Keratinocyte (primary cell): ENCODE measurements around the gene FAF1. TPM values are rescaled to one million over a fixed set of nuclear protein-coding genes. Genes with fewer than 3 reads are reported as not detected.

Source experiments
- DNase-seq: peaks from one replicate; pipeline ENCODE4 v3.0.0-alpha.2; 2011; ENCODE audit warnings: low read depth, missing footprints, low spot score
- FAIRE-seq: peaks from 2 replicates; lab custom pipeline; 2011; peaks lifted over from hg19 to GRCh38; lab: Jason Lieb, UNC
- H2AFZ ChIP-seq: 2 replicates; pipeline ENCODE4 v1.6.0; 2012; ENCODE audit warnings: low read length, control low read depth, inconsistent platforms; ENCODE audit not compliant: control insufficient read depth
- H3K27ac ChIP-seq: 2 replicates; pipeline ENCODE4 v1.5.1; 2011; ENCODE audit warnings: low read length; ENCODE audit not compliant: control insufficient read depth, insufficient read depth
- H3K27me3 ChIP-seq: 3 replicates; pipeline ENCODE4 v1.6.0; 2011; ENCODE audit warnings: low read length; ENCODE audit not compliant: control insufficient read depth, insufficient read depth; ENCODE audit errors: extremely low read depth
- H3K36me3 ChIP-seq, 2 experiments: 2 replicates in 1 of 2; 3 replicates in 1 of 2; pipeline ENCODE4 v1.5.1; 2011; ENCODE audit warnings: low read length in 2 of 2, mild to moderate bottlenecking in 1 of 2; ENCODE audit not compliant: control insufficient read depth in 2 of 2, insufficient read depth in 2 of 2; ENCODE audit errors: extremely low read depth in 1 of 2
- H3K4me1 ChIP-seq: 3 replicates; pipeline ENCODE4 v1.5.1; 2011; ENCODE audit warnings: low read length; ENCODE audit not compliant: control insufficient read depth, insufficient read depth; ENCODE audit errors: extremely low read depth
- H3K4me2 ChIP-seq: 3 replicates; pipeline ENCODE4 v1.6.0; 2011; ENCODE audit warnings: low read depth, low read length; ENCODE audit not compliant: control insufficient read depth, insufficient read depth; ENCODE audit errors: extremely low read depth
- H3K4me3 ChIP-seq, 3 experiments: fragments of 200-600 bp in 1 of 3; sonication (generic) in 1 of 3; 2 replicates in 2 of 3; 3 replicates in 1 of 3; pipeline ENCODE4 v1.5.1; 2011 to 2016; ENCODE audit warnings: low read length in 3 of 3, mild to moderate bottlenecking in 3 of 3, control low read depth in 2 of 3, inconsistent platforms in 1 of 3, low read depth in 1 of 3, mixed read lengths in 1 of 3, mixed run types in 1 of 3, moderate library complexity in 1 of 3; ENCODE audit not compliant: control insufficient read depth in 2 of 3, insufficient read depth in 2 of 3; ENCODE audit errors: extremely low read depth in 1 of 3
- H3K79me2 ChIP-seq: 2 replicates; pipeline ENCODE4 v1.6.0; 2012; ENCODE audit warnings: low read length; ENCODE audit not compliant: control insufficient read depth, insufficient read depth
- H3K9ac ChIP-seq: 3 replicates; pipeline ENCODE4 v1.6.0; 2011; ENCODE audit warnings: low read length; ENCODE audit not compliant: control insufficient read depth, insufficient read depth; ENCODE audit errors: extremely low read depth
- H3K9me1 ChIP-seq: 3 replicates; pipeline ENCODE4 v1.6.0; 2011; ENCODE audit warnings: low read length; ENCODE audit not compliant: control insufficient read depth, insufficient read depth; ENCODE audit errors: extremely low read depth
- H3K9me3 ChIP-seq: 2 replicates; pipeline ENCODE4 v1.5.1; 2012; ENCODE audit warnings: low read depth, low read length; ENCODE audit not compliant: control insufficient read depth
- H4K20me1 ChIP-seq: 3 replicates; pipeline ENCODE4 v1.6.0; 2011; ENCODE audit warnings: low read length; ENCODE audit not compliant: control insufficient read depth, insufficient read depth; ENCODE audit errors: extremely low read depth
- EZH2 ChIP-seq: IDR thresholded peaks from one replicate; pipeline ENCODE4 v1.6.1; 2012; ENCODE audit warnings: inconsistent platforms, mild to moderate bottlenecking, low read length, moderate library complexity
- dilution Hi-C: fragments of 300-500 bp; cut with MboI; formaldehyde crosslinking; loops from one replicate; pipeline ENCODE4 v1.7.0; 2020; ENCODE audit warnings: low sequenced_read_pairs; ENCODE audit not compliant: extremely low pct_ligation_motif_present
- polyA plus RNA-seq, 5 experiments: library from polyadenylated mRNA; depleted of rRNA in 3 of 5; stranded (reverse) in 3 of 5; stranded (forward) in 1 of 5; unstranded in 1 of 5; fragments of >200 nt; gene quantifications; 1 replicate in 1 of 5; 2 replicates in 3 of 5; 3 replicates in 1 of 5; pipeline versions ENCODE4 v1.2.1 to v1.2.3, GENCODE V29; 2011 to 2012; ENCODE audit warnings: missing spikeins in 2 of 5, low read depth in 1 of 5, low replicate concordance in 1 of 5
- TF ChIP-seq, protein P1 (sequence below), 3 experiments: IDR thresholded peaks in 1 of 3; conservative IDR thresholded peaks in 1 of 3; optimal IDR thresholded peaks in 1 of 3; 2 replicates in 2 of 3; 3 replicates in 1 of 3; pipeline versions ENCODE3 to v1.5.1; 2011; ENCODE audit warnings: low read length in 3 of 3, mild to moderate bottlenecking in 3 of 3, moderate library complexity in 2 of 3, control low read depth in 1 of 3, inconsistent platforms in 1 of 3; ENCODE audit not compliant: insufficient read depth in 2 of 3; ENCODE audit errors: extremely low read depth in 1 of 3

The FAF1 gene
- polyA plus RNA-seq, 1 donor (not counting 4 experiments of a cell fraction or from before 2014, with no cell fraction given) = 33.1 TPM

DNA sequence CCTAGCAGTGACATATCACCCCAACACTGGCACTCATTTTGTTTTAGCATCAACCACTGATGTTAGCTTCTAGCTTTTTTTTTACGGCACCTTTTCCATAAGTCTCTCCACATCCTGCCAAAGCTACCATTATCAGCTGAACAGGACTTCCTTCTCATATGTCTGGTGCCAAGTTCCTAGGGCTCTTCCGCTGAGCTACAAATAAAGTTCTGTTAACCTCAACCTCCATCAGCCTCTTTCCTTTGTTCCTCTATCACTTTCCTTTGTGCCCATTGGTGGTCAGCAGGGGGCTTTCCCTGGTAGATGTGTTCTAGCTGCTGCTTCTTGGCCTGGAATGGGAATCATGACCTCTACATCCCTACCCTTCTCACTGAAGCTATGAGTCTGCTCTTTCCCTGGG lies 163.8 kb downstream of the FAF1 start:
- dilution Hi-C loops = no loop called here
- Histone ChIP-seq H3K4me3 (no peak overlapping the region), H3K79me2 (no peaks in the 10 kb centered on the region), H3K4me1 (no peaks in the 10 kb centered on the region), H3K9ac (no peak overlapping the region), H3K27ac (no peak overlapping the region), H2AFZ (no peak overlapping the region), H3K27me3 (no peaks in the 10 kb centered on the region), H4K20me1 (no peaks in the 10 kb centered on the region), H3K9me1 (no peaks in the 10 kb centered on the region), H3K36me3 (no peaks in the 10 kb centered on the region), H3K4me2 (no peak overlapping the region), H3K9me3 (no peaks in the 10 kb centered on the region)
- FAIRE-seq (no peak), DNase-seq (no peak)
- no peak for TF ChIP-seq EZH2
- TF ChIP-seq, protein P1, sequence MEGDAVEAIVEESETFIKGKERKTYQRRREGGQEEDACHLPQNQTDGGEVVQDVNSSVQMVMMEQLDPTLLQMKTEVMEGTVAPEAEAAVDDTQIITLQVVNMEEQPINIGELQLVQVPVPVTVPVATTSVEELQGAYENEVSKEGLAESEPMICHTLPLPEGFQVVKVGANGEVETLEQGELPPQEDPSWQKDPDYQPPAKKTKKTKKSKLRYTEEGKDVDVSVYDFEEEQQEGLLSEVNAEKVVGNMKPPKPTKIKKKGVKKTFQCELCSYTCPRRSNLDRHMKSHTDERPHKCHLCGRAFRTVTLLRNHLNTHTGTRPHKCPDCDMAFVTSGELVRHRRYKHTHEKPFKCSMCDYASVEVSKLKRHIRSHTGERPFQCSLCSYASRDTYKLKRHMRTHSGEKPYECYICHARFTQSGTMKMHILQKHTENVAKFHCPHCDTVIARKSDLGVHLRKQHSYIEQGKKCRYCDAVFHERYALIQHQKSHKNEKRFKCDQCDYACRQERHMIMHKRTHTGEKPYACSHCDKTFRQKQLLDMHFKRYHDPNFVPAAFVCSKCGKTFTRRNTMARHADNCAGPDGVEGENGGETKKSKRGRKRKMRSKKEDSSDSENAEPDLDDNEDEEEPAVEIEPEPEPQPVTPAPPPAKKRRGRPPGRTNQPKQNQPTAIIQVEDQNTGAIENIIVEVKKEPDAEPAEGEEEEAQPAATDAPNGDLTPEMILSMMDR (optimal IDR thresholded peaks at IDR 0.05 in 1 of 3, IDR thresholded peaks at IDR 0.05 in 1 of 3, conservative IDR thresholded peaks at IDR 0.05 in 1 of 3; ENCODE audit: extremely low read depth in 1 of 3, insufficient read depth in 2 of 3, low read length in 3 of 3) = no peak

DNA sequence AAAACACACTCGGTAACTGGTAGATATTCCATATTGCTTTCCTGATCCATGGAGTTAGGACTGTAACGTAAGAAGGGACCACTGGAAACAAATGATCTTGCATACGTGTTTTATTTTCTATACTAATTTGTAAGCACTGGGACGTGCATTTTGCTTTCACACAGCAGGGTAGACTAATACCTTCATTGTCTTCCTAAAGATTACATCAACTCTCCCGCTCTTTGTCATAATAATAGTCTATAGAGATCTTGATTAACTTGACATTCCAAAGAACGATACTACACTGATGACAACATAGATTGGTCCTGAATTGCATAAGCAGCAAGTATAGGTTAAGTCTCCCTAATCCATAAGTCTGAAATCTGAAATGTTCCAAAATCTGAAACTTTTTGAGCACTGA lies 166.5 kb downstream of the FAF1 start:
- no peak for DNase-seq
- dilution Hi-C loops = no loop called here
- H3K79me2 ChIP-seq = no peaks in the 10 kb centered on the region
- H4K20me1 ChIP-seq = no peaks in the 10 kb centered on the region
- H3K27me3 ChIP-seq = no peaks in the 10 kb centered on the region
- no peak overlapping the region for H3K9ac ChIP-seq
- no peak overlapping the region for H3K4me3 ChIP-seq
- H3K36me3 ChIP-seq = no peaks in the 10 kb centered on the region
- no peaks in the 10 kb centered on the region for H3K9me1 ChIP-seq
- no peak overlapping the region for H2AFZ ChIP-seq
- no peak for FAIRE-seq
- H3K4me2 ChIP-seq = no peak overlapping the region
- H3K4me1 ChIP-seq = no peaks in the 10 kb centered on the region
- TF ChIP-seq, protein P1 (optimal IDR thresholded peaks at IDR 0.05 in 1 of 3, IDR thresholded peaks at IDR 0.05 in 1 of 3, conservative IDR thresholded peaks at IDR 0.05 in 1 of 3; ENCODE audit: extremely low read depth in 1 of 3, insufficient read depth in 2 of 3, low read length in 3 of 3) = no peak
- TF ChIP-seq EZH2 = no peak
- H3K9me3 ChIP-seq = no peaks in the 10 kb centered on the region
- no peak overlapping the region for H3K27ac ChIP-seq
